Stimulated activated CD8-positive, alpha-beta memory T cell treated with anti-CD3 and anti-CD28 coated beads, Interleukin-15, amount 100 ng/mL, for 48 hours (primary cell): ENCODE results near the gene RASL10A.

Experiments
- DNase-seq, 2 donors: peaks; one replicate each; pipeline ENCODE4 v3.0.0-alpha.2; 2020; ENCODE audit warnings: low read depth in 2 of 2

Gene RASL10A

DNA sequence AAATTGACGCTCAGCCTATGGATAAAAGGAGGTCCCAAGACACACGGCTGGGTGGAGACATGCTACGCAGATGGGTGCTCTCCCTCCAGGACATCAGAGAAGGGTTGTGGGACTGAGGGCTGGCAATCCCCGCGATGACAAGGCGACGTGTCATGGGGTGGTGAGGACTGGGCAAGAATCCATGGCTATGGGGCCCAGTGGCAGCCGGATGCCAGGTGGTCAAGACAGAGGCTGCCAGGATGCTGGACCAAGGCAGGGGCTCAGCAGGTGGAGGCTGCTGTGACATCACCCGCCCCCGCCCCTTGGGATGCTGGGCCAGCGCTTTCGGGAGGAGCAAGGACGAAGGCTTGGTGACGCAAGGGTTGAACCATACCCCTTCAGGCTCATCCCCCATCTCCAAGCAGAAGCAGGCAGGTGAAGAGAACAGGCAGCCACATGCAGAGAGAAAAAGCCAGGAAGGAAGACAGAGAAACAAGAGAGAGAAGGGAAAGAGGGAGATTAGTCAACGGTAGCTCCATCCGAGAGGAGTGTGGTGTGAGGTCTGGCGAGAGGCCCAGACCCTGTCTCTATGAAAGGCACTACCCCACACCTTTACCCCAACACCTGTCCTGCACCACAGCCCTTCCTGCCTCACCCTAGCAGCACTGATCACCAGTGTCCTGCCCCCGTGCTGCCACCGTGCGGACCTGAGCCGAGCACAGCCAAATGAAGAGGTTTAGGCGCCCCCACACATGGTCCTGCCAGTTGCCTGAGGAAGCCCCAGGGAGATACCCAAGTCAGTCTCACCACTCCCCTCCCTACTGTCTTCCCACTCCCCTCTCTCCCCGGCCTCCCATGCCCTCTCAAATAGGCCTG, 24.1 kb upstream of the RASL10A start:
- DNase-seq = no peak

DNA sequence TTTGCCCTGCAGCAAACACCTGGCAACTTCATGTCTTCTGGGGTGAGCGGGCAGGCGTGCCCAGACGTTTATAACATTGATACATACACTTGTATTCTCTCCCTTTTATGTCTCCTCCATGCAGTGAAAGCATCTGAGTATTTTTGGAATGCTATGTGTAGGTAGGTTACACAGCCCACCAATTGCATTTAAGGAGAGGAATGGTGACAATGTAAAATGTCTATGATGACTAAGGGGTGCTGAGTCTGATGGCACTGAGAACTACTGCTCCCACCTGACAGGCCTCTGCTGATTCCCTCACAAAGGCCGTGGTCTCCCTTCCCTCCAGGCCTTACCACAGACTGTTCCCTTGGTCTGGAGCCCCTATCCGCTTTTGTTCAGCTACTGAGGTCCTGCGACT, 22.9 kb upstream of the RASL10A start:
- no peak for DNase-seq

- no peak for DNase-seq
Measured at GRCh38 chr22:29337631-29338284, 22.3 kb upstream of the RASL10A start.

- DNase-seq = no peak
Measured at GRCh38 chr22:29336751-29337490, 21.4 kb upstream of the RASL10A start.

- DNase-seq = no peak
Measured at GRCh38 chr22:29335656-29336055, 20.2 kb upstream of the RASL10A start.

DNA sequence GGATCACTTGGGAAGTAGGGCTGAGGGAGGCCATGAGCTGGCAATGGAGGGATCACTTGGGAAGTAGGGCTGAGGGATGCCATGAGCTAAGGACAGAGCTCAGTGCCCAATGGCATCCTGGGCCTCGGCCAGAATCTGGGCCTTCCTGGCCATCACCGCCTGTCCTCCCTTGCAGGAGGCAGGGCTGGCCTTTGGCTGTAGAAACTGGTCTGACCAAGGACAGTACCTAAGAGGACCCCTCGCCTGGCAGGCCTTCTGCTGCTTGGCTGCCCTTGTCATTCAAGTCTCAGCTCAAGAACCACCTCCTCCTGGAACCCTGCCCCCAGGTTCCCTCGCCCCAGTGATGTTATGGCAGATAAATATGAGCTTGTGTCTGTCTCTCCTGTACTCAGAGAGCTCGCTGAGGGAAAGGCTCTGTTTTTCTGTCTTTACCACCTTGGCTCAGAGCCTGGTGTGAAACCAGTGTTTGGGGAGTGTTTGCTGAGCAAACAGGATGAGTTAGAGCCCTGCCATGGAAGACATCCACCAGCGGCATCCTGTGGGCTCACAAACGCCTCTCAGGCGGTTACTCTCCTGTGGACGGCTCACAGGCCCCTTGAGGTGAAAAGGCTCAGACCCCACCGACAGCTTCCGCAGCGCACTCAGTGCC, 19.3 kb upstream of the RASL10A start:
- DNase-seq = no peak

DNA sequence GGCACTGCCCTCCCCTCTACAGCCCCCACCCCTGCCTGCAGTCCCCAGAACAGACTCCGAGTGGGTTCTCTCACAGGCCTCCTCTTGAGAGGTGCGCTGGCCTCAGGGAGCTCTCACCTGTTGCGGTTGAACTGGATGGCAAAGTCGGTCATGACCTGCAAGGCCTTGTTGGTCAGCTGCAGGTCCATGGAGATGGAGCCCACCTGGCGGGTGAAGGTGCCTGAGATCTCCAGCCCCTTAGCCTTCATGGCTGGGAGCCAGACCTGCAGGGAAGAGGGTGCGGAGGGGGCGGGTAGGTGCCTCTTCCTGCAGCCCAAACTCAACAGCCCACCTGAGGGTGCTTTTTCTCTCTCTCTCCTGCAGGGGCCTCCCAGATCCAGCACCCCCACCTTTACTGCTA, 18.7 kb upstream of the RASL10A start:
- DNase-seq = no peak

DNA sequence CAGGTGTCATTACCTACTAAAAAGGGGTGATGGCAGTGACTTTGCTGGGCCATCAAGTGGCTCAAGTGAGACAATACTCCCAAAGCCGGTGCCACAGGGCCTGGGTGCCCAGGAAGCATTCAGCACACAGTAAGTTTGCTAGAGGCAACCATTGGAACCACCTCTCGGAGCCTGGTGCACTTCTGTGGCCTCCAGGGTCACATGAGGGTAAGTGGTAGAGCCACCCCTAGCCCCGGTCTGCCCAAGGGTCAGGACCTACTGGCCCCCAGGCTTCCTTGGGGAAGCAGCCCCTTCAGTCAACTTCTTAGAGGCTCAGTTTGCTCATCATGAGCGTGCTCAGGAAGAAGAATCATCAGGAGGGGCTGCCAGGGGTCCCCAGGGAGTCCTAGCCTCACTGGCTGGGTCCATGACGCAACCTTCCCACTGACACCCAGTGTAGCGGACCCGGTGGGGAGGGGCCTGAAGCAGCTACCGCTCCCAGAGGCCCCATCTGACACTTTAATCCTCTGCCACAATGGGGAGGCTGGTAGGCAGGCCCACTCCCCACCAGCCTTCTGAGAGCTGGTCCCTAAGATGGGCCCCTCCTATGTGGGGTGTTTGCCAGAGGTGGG, 17.5 kb upstream of the RASL10A start:
- DNase-seq = no peak

GRCh38 chr22:29331658-29332300, 16.3 kb upstream of the RASL10A start:
- no peak for DNase-seq

DNA sequence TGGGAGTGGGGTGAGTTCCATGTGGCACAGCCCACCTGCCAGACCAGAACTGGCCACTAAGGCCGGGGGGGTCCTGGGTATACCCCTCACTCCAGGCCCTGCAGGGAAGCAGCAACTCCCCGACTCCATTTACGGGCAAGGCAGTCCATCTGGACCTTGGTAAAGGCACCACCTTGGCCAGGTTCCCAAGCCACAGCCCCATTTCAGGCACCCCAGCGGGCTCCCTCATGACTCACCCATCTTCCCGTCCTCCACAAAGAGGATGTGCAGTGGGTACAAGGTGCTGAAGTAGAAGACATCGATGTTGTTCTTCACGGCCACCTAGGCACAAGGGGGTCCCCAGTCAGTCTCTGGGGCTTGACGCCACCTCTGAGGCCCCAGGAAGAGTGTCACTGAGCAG, 15.7 kb upstream of the RASL10A start:
- DNase-seq = no peak

DNA sequence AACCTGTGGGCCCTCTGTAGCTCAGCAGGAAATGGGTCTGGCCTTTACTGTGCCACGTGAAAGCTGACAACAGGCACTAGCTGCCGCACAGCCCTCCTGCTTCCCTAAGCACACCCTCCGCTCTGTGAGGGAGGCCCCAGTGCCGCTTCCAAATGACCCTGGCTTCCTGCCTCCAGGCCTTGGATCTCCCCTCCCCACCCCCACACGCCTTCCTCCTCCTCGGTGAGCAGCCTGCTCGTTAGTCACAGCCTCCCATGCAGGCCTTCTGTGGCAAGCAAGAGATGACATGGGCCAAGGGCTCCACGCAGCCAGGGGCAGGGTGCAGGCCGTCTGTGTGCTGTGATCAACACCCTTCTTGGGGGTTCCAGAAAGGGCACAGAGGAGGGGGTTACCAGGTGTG, 15.3 kb upstream of the RASL10A start:
- DNase-seq = no peak

DNA sequence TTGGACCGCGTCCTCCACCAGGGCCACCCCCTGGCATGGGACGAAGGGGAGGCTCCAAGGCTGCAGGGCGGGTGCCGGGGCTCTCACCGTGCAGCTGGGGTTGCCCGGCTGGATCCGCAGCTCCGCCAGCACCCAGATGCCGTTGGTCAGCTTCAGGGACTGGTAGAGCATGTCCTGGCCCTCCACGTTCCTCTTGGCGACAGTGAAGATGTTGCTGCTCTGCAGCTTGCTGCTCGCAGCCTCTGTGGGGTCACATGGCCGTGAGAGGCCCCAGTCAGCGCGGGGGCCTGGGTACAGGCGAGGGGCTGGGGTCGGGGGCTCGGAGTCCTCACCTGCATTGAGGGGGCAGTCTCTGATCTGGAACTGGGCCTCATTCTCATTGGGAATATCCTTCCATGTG, 14.8 kb upstream of the RASL10A start:
- DNase-seq = no peak

DNA sequence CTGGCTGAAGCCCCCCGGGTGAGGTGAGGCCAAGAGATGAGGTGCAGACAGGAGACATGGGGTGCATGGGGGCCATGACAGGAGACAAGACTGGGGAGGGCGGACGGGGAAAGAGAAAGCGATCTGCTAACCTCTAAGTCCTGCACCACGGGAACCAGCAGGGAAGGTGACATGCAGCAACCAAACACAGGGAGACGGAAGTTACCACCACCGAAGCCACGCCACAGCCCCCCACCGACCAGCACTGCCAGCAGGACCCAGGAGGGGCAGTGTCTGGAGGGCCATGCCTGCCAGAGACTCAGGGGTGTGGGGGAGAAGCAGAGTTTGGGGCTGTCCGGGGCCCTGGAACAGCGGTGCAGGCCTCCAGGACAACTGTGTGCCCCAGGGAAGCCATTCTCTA, 14.1 kb upstream of the RASL10A start:
- no peak for DNase-seq

DNA sequence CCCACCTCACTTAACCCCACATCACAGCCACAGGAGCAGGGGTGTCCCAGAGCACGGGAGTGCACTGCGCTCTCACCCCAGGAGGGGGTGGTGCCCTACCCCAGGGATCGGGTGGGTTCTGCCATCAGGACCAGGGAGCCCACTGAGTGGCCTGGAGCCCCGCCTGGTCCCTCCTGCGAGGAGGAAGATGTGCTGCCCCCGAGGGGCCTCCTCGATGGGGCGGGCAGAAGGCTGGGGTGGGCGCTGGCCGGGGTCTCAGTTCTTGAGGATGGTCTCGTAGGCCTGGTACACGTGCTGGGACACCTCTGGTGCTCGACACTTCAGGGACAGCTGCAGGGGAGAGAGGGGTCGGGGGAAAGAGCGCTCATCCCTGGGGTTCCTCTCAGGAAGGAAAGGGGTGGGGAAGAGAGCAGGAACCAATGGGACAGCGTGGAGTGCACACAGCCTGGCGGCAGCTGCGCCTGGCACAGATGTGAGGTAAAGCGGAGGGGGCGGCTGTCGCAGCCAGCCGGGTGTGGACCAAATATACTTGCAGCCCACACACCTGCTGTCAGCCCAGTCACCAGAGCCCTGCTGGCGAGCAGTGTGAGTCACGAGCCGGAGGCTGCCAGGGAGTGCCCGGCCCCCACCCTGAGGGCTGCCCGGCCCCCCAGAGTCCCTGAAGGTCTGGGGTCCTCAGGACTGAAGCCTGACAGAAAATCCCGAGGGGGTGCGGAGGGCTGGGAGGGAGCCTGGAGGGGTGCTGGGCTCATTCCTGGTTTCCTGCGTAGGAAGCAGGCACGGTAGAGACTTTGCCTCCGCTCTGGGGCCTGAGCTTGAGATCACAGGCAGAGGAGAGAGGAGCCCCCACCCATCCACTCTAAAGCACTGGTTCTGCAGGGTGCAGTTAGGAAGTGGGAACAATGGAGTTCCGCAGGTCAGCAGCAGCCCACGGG, 13.3 kb upstream of the RASL10A start:
- no peak for DNase-seq

DNA sequence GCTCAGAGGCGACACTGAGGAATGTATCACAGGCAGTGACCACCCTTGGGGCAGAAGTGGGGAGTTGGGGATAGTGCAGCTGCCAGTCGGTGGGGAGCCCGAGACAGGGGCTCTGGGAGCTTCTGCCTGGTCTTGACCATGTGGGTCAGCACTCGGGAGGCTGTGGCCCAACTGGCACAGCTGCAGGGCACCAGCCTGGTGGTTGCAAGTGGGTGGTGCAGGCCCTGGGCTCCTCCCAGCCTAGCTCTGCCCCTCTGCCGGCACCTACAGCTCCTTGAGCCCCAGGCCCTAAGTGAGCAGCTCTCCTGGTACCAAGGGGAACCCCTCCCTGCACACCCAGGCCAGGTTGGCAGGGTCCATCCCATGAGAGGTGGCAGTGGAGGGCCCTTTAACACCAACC, 12.6 kb upstream of the RASL10A start:
- no peak for DNase-seq

- no peak for DNase-seq
Measured at GRCh38 chr22:29327089-29327764, 11.7 kb upstream of the RASL10A start.

- no peak for DNase-seq
Measured at GRCh38 chr22:29326481-29326880, 11.0 kb upstream of the RASL10A start.

DNA sequence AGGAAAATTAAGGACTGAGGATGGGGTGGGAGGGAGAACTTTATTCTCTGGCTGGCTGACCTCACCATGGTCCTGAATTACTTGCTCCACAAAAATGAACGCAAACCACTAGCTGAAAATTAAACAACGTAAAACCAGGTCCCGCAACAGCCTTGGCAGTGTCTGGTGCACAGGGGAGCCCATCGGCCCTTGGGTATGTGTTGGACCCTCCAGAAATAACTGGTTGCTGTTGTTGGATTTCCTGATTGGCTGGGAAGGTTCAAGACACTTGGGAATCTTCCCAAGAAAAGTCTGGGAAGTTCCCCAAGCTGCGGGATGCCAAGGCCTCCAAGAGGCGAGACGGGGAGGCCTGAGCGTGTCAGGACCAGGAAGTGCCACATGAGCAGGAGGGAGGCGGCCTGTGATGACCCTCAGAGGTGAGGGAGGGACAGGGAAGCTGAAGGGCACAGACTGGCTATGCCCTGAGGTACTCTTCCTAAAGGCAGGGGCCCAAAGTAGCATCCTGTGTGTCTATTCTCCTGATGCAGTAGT, 10.4 kb upstream of the RASL10A start:
- DNase-seq = no peak

DNA sequence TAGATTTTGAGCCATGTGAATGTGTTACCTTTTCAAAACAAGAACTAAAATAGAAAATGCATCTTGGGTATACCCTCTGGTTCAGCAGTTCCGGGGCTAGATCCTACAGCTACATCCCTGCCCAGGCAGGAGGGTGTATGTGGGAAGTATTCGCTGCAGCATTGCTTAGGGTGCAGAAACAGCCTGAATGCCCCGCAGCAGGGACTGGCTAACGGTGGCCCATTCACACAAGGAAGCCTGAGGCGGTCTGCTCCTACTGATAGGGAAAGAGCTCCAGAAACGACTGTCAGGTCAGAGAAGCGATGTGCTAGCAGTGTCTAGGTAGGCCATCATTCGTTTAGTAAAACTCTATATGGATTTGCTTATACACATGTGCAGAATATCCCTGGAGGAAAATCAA, 9.9 kb upstream of the RASL10A start:
- no peak for DNase-seq
